ENCODE data around the gene DES. TPM values are rescaled to one million over a fixed set of nuclear protein-coding genes. Genes with fewer than 3 reads are reported as not detected.

DES gene
- total and polyA plus RNA-seq, 2 of the 13 experiments (the other 11 are each of a cell fraction or from before 2014, with no cell fraction given): not detected

DNA sequence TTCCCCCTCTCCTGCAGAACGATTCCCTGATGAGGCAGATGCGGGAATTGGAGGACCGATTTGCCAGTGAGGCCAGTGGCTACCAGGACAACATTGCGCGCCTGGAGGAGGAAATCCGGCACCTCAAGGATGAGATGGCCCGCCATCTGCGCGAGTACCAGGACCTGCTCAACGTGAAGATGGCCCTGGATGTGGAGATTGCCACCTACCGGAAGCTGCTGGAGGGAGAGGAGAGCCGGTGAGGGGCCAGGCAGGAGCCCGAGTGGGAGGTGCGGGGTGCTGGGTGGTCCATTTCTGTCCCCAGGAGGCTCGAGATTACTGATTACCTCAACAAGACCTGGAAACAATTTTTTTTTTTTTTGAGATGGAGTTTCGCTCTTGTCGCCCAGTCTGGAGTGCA lies 3.1 kb downstream of the DES start (continued):
- TF ChIP-seq, protein P1, sequence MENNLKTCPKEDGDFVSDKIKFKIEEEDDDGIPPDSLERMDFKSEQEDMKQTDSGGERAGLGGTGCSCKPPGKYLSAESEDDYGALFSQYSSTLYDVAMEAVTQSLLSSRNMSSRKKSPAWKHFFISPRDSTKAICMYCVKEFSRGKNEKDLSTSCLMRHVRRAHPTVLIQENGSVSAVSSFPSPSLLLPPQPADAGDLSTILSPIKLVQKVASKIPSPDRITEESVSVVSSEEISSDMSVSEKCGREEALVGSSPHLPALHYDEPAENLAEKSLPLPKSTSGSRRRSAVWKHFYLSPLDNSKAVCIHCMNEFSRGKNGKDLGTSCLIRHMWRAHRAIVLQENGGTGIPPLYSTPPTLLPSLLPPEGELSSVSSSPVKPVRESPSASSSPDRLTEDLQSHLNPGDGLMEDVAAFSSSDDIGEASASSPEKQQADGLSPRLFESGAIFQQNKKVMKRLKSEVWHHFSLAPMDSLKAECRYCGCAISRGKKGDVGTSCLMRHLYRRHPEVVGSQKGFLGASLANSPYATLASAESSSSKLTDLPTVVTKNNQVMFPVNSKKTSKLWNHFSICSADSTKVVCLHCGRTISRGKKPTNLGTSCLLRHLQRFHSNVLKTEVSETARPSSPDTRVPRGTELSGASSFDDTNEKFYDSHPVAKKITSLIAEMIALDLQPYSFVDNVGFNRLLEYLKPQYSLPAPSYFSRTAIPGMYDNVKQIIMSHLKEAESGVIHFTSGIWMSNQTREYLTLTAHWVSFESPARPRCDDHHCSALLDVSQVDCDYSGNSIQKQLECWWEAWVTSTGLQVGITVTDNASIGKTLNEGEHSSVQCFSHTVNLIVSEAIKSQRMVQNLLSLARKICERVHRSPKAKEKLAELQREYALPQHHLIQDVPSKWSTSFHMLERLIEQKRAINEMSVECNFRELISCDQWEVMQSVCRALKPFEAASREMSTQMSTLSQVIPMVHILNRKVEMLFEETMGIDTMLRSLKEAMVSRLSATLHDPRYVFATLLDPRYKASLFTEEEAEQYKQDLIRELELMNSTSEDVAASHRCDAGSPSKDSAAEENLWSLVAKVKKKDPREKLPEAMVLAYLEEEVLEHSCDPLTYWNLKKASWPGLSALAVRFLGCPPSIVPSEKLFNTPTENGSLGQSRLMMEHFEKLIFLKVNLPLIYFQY (CRISPR knock-in tag; IDR thresholded peaks at IDR 0.05; ENCODE audit: borderline replicate concordance): no peak
- TF ChIP-seq, protein P2, sequence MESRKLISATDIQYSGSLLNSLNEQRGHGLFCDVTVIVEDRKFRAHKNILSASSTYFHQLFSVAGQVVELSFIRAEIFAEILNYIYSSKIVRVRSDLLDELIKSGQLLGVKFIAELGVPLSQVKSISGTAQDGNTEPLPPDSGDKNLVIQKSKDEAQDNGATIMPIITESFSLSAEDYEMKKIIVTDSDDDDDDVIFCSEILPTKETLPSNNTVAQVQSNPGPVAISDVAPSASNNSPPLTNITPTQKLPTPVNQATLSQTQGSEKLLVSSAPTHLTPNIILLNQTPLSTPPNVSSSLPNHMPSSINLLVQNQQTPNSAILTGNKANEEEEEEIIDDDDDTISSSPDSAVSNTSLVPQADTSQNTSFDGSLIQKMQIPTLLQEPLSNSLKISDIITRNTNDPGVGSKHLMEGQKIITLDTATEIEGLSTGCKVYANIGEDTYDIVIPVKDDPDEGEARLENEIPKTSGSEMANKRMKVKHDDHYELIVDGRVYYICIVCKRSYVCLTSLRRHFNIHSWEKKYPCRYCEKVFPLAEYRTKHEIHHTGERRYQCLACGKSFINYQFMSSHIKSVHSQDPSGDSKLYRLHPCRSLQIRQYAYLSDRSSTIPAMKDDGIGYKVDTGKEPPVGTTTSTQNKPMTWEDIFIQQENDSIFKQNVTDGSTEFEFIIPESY (CRISPR knock-in tag; IDR thresholded peaks at IDR 0.05): no peak
- no peak for TF ChIP-seq ZNF709 (CRISPR knock-in tag; IDR thresholded peaks at IDR 0.05)
- TF ChIP-seq, protein P3, sequence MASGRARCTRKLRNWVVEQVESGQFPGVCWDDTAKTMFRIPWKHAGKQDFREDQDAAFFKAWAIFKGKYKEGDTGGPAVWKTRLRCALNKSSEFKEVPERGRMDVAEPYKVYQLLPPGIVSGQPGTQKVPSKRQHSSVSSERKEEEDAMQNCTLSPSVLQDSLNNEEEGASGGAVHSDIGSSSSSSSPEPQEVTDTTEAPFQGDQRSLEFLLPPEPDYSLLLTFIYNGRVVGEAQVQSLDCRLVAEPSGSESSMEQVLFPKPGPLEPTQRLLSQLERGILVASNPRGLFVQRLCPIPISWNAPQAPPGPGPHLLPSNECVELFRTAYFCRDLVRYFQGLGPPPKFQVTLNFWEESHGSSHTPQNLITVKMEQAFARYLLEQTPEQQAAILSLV (CRISPR knock-in tag; IDR thresholded peaks at IDR 0.05; ENCODE audit: borderline replicate concordance): no peak
- TF ChIP-seq NR1H2 (CRISPR knock-in tag; IDR thresholded peaks at IDR 0.05; ENCODE audit: borderline replicate concordance, low read depth): no peak
- TF ChIP-seq, protein P4, sequence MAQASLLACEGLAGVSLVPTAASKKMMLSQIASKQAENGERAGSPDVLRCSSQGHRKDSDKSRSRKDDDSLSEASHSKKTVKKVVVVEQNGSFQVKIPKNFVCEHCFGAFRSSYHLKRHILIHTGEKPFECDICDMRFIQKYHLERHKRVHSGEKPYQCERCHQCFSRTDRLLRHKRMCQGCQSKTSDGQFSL (CRISPR knock-in tag; IDR thresholded peaks at IDR 0.05): no peak
- no peak for TF ChIP-seq ETV5 (CRISPR knock-in tag; IDR thresholded peaks at IDR 0.05; ENCODE audit: borderline replicate concordance)
- TF ChIP-seq HDAC6 (IDR thresholded peaks at IDR 0.05; ENCODE audit: low read depth, low read length): no peak
- TF ChIP-seq, protein P5, sequence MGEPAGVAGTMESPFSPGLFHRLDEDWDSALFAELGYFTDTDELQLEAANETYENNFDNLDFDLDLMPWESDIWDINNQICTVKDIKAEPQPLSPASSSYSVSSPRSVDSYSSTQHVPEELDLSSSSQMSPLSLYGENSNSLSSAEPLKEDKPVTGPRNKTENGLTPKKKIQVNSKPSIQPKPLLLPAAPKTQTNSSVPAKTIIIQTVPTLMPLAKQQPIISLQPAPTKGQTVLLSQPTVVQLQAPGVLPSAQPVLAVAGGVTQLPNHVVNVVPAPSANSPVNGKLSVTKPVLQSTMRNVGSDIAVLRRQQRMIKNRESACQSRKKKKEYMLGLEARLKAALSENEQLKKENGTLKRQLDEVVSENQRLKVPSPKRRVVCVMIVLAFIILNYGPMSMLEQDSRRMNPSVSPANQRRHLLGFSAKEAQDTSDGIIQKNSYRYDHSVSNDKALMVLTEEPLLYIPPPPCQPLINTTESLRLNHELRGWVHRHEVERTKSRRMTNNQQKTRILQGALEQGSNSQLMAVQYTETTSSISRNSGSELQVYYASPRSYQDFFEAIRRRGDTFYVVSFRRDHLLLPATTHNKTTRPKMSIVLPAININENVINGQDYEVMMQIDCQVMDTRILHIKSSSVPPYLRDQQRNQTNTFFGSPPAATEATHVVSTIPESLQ (CRISPR knock-in tag; conservative IDR thresholded peaks at IDR 0.05): no peak
- TF ChIP-seq, protein P6, sequence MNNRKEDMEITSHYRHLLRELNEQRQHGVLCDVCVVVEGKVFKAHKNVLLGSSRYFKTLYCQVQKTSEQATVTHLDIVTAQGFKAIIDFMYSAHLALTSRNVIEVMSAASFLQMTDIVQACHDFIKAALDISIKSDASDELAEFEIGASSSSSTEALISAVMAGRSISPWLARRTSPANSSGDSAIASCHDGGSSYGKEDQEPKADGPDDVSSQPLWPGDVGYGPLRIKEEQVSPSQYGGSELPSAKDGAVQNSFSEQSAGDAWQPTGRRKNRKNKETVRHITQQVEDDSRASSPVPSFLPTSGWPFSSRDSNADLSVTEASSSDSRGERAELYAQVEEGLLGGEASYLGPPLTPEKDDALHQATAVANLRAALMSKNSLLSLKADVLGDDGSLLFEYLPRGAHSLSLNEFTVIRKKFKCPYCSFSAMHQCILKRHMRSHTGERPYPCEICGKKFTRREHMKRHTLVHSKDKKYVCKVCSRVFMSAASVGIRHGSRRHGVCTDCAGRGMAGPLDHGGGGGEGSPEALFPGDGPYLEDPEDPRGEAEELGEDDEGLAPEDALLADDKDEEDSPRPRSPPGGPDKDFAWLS (CRISPR knock-in tag; IDR thresholded peaks at IDR 0.05; ENCODE audit: borderline replicate concordance): no peak
- TF ChIP-seq ZC3H4 (CRISPR knock-in tag; IDR thresholded peaks at IDR 0.05; ENCODE audit: borderline replicate concordance): no peak

Measured in HepG2 (cell line).